Left ventricle myocardium superior (tissue), 1 donor: Measurements from ENCODE around the gene NLGN4X. TPM values are rescaled to one million over a fixed set of nuclear protein-coding genes. Genes with fewer than 3 reads are reported as not detected.

Experiments
- ATAC-seq: fragments of 200-7000 bp; cut with Tn5 transposase; one replicate; pipeline ENCODE4 v1.9.1; 2020; ENCODE audit warnings: mild to moderate bottlenecking, moderate library complexity
- DNase-seq: peaks from one replicate; pipeline ENCODE4 v3.0.0-alpha.2; 2020
- intact Hi-C: fragments of 100-400 bp; cut with micrococcal nuclease; formaldehyde crosslinking; loops from one replicate; pipeline ENCODE4 v1.11.0; 2022
- long read RNA-seq: library from polyadenylated mRNA; unstranded; transcript quantifications from one replicate; pipeline ENCODE4 v2.0.0, GENCODE V29; 2021
- total RNA-seq: library from RNA; stranded (reverse); fragmentation: NEBNext Ultra II Directional; extraction: Animal tissue kit (Norgen Biotek cat#: 25700); gene quantifications from one replicate; pipeline ENCODE4 v1.2.1, GENCODE V29; 2021
- donor health status: DM: no; HTN: yes; CAD: no; lungs with severe emphysema.

NLGN4X gene
- 3.1 TPM for total RNA-seq
- long read RNA-seq, partial matches to known transcripts, result 2 of 2 reads
- long read RNA-seq, other reads (novel, unspliced or antisense), result 0 of 2 reads

DNA sequence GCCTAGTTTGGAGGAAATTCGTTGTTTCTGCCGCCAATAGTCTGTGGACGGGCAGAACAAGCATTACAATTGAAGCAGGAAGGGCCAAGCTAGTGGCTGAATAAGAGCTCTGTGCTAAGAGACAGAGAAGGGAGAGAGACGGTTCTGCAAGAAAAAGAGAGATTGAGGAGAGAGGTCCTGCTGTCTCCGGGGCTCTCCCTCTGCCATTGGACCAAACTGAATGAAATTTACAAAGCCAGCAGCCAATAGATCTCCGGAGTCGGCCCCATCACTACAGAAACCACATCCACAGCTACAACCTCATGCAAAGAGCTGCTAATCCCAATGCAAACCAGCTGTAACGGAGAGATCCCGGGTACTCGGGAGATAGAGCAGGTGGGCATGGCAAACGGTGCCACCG is at the start of gene NLGN4X:
Gene NLGN4X (minus strand): TSS at position 148 of the 400 bp plus-strand sequence. CDS start 77,401 bp downstream, outside the sequence.
- peak; percentile 69 for ATAC-seq
- no peak for DNase-seq

DNA sequence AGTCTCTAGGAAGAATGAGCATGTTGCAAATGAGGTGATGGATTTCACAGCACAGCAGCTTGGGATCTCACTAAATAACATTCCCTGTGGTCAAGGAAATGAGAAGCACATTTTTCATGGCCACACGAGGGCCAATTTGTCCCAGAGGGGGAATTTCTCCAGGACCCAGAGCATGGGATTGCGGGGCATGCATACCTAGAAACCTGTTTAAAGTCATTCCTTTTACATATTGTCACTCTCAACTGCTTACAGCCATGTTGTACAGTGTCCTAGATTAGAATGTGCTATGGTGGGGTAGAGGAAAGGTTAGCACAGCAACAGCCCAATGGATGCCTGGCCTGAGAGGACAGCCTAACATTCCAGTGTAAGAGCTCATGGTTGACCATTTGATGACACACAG is 37.4 kb upstream of the NLGN4X start:
- ATAC-seq, result no peak
- no peak for DNase-seq

More for the DNA sequence above, at the start of gene NLGN4X:
- intact Hi-C loops, result no loop called here

DNA sequence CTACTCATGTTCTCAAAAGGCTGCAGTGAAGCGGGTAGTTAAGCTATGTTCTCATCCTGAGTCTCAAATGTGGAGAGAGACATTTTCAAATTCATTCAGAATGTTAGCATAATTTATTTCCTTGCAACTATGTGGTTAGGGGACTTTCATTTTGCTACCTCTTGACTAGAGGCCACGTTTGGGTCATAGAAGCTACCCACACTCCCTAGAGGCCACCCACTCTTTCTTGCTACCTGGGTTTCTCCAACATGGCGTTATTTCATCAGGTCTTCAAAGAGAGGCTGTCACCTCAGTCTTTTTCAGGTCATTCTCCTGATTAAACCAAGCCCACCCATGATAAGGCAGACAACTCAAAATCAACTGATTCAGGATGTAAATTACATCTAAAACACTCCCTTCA is 34.3 kb upstream of the NLGN4X start:
- intact Hi-C loops, result no loop called here
- ATAC-seq, result no peak
- no peak for DNase-seq

More for the DNA sequence above, 37.4 kb upstream of the NLGN4X start:
- intact Hi-C loops, result no loop called here

DNA sequence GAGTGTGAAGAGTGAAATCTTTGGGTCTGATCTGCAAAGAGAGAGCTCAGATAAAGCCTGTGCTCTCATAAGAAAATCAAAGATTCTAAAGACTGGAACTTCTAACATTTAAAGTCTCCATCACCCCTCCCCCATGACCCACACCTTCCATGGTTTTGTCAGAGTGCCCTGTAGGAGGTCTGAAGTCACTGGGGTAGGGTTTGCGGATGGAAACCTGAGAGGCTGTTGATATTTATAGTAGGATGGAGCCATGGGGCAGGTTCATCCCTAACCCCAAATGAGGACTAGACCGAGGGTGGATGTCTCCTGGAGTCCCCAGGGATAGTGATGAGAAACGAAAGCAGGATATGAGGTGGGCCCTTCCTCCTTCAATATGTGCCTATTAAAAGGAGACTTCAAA is 28.4 kb upstream of the NLGN4X start:
- no peak for ATAC-seq
- no peak for DNase-seq
- intact Hi-C loops, result no loop called here

DNA sequence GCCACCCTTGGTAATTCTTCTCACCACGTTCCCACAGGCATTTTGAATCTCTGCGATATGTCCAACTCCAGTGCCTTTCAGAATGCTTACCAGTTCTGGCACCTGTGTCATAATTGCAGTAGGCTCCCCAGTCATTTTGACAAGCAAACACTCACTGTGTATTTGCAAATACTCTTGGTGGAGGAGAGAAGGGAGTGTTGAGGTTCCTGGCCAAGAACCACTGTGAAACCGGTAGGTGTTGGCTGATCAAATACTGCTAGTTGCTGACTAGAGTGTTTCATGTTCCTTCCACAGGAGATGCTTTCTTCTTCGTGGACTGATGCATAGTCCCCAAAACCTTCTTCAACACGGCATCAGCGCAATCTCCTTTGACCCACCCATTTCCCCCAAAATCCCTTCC is 16.0 kb upstream of the NLGN4X start:
- DNase-seq, result no peak
- intact Hi-C loops, result no loop called here
- ATAC-seq, result no peak

DNA sequence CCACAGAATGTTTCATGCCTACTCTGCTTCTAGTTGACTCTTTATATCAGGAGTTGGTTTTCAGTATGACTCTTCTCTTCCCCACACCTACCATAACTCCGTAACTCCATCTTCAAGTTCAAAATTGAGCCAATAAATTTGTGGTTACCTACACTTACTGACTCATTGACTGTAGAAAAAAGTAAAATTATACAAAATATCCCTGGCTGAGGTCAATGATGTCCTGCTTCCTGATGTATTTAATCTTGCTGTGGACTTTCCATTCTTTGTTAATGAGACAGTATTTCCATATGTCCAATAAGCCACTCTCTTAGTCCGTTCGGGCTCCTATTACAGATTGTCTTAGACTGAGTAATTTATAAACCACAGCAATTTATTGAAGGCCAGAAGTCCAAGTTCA is 9.9 kb upstream of the NLGN4X start:
- ATAC-seq (no peak), DNase-seq (no peak)
- intact Hi-C loops, result no loop called here

DNA sequence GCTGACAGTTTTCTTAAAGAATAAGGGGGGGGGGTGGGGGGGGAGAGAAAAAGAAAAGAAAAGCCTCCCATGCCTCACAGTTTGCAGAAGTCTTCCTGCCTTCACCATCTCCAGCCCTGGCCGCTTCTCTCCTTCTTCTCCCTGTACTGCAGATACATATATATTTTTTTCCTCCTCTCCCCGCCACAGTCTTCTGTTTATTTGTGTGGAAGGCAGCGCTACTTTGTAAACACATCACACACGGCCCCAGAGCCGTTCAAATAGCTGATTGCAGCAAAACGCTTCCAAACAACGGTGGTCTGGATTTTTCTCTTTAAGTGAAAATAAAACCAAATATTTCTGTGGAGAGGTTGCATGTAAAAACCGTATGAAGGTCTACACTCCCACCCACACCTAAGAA is 732 bp downstream of the NLGN4X start:
- DNase-seq (no peak), ATAC-seq (no peak)
- intact Hi-C loops, result no loop called here

DNA sequence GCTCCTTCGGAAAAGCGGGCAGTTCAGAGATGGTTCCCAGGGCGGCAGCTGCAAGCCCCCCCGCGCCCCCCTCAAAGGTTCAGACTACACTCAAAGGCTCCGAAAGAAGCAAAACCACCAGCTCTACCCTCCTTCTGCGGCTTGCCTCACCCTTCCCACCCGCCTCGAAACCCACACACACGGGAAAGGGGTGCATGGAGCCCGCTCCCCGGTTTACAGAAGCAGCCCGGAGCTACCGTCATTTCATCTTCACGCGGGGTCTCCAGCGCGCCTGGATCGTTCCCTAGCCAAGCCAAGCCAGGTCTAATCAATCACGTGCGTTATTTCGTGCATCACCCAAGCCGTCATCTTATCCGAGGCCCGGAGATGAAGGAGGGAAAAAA is 1.2 kb downstream of the NLGN4X start:
- intact Hi-C loops, result no loop called here
- ATAC-seq (no peak), DNase-seq (peak; percentile 11)

DNA sequence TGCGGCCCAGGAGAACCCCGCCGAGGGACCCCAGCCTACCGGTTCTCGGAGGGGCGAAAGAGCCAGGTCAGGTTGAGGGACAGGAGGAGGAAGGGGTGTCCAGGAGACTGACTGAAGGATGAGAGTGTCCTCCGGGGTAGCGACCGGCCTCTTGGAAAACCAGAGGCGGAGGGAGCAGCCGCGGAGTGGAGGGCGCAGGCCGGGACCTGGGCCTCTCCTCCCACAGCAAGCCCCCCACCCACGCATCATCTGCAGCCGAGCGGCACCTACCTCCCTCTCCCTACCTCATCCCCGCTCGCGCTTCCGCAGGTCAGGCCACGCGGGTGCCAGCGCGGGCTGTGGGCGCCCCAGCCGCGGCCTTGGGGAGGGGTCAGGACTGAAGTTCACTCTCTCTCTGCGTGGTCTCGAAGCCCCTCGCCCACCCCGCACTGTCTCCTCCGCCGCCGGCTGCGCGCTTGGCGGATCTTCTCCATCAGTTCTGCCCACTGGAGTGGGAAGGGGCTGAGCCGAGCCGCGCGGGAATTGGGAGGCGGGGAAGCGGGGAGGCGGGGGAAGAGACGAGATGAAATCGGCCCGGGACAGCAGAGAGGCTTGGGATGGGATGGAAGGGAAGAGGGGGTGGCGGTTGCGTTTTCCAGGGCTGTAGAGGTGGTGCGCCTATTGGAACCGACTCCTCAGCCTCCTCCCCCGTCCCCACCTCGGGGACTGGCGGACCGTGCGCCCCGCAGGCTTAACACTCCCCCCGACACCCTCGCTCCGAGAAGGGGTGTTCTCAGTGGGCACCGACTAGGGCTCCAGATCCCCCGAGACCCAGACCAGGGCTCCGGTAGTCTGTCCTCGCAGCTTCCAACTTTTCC is 1.8 kb downstream of the NLGN4X start:
- ATAC-seq (peak; percentile 82), DNase-seq (peak; percentile 32)
- intact Hi-C loops, result no loop called here

DNA sequence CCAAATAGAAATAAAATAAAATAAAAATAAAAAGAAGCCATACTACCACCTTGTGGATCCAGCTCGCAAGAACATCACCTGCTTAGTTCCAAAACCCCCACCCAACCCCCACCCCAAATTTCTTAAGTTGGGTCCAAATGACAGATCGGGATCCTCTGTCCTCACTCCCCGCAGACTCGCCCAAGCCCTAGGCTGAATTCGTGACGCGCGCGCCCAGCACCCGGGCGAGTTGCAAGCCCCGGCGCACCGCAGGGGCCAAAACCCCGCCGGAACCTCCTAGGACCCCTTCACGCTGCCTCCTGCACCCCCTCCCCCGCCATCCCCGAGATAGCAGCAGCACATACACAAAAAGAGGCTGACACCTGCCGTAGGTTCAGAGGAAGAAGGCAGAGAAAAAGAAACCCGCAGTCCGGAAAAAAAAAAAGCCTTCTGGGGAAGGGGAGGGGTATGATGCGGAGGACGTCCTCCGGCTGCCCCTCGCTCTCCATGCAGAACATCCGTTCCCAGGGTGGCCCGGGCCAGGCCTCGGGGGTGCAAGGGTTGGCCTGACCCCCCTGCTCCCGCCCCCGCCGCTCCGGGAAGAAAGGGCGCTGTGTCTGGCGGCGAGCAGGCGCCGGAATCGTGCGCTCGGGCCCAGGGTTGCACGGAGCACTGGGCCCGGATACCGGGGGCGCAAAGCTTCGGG is 2.6 kb downstream of the NLGN4X start:
- DNase-seq (peak; percentile 27), ATAC-seq (peak; percentile 76)
- intact Hi-C loops, result no loop called here

DNA sequence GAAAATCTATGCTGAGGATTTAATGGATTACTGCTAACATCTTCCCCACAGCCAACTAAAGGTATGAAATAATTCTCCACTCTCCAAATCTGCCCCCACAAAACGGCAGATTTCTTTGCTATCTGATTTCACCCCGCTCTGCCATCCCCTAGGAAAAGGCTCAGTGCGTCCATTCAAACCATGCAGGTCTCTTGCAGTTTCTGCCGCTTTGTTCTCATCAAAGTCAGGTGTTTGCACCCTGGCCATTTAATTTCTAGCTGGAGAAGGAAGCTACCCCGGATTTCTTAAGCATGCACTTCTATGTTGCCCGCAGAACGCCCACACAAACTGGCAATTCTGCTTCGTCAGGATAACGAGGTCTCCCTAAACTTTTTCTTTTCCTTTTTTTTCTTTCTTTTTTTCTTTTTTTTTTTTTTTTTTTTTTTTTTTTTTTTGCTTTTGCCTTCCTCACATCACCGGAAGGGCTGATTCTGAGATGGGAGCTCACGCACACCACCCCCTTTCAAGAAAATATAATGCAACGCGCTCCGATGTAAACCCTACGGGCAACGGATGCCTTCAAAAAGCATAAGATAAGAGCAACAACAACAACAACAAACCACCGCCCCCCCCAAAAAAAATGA is 3.3 kb downstream of the NLGN4X start:
- ATAC-seq, result no peak
- DNase-seq, result no peak
- intact Hi-C loops, result no loop called here

DNA sequence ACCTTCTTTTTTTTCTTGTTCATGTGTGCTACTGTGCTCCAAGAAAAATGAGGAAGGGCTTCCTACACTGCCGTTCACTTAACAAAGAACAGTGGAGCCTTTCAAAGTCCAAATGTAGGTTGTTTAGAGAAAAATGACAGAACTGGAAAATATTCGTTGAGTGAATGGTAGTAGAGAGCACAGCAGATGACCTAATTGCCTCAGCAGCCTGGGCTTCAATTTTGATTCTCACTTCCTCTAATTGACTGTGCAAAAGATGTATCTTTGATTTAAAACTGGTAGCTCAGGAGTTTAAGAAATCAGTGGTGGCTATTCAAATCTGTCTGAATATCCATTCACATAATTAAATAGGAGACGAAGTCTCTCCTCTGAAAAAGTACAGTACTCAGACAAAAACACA is 5.2 kb downstream of the NLGN4X start:
- DNase-seq (no peak), ATAC-seq (no peak)
- intact Hi-C loops, result no loop called here

DNA sequence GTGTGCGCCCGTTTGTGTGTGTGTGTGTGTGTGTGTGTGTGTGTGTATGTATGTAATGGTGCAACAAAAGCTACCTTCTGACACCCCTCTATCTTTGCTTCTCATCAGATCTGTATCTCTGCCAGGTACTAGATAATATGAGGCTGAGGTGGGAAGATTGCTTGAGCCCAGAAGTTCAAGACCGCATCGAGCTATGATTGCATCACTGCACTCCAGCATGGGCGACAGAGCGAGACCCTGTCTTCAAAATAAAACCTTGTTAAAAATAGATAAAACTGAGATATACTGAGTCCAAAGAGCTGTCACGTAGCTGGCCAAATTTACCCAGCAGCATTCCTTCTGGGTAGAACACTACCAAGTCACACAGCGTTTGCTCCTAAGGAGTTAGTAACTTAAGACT is 18.4 kb downstream of the NLGN4X start:
- ATAC-seq, result no peak
- no peak for DNase-seq
- intact Hi-C loops, result no loop called here

DNA sequence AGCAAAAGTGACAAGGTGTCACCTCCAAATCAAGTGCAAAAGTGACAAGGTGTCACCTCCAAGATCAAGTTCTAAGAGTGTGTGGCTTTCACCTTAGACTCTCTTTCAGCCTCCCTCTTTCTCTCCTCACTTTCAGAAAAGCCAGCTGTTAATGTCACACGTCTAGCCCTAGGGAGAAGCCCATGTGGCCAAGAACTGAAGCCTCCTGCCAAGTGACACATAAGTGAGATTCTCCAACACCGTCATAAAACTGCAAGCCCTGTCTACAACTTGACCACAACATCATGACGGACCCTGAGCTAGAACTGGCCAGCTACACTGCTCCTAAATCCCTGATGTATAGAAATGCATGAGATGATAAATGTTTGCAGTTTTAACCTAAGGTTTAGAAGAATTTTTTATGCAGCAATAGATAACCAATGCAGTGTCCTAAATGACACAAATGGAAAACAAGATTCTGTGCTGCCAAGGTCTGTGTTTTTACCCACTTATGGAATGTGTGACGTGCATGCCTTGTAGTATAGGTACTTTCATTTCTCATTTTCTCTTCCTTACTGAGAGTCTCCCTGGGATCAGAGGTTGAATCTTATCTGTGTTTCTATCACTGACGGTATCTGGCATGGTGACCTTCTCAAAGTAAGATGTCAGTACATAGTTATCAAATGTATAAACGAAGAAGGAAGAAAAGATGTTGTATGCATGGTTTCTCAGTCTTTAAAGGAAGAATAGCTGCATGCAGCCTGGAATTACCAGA is 25.0 kb downstream of the NLGN4X start:
- ATAC-seq, result no peak
- DNase-seq, result no peak
- intact Hi-C loops, result no loop called here

DNA sequence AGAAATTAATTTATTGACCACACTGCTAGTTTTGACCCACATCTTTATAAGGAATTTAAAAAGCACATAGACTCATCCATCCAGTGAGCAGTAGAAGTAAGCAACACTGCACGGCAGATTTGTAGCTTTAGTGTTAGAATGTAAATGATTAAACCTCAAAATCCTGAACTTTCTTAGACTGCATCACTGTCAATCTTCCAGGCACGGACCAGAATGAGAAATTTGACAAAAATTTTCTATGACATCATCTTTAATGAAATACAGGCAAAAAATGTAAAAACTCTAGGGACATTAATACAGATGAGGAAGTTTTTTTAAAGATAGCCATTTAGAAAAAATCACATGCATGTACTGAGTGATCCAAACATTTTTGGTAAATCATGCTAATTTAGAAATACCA is 29.2 kb downstream of the NLGN4X start:
- DNase-seq (no peak), ATAC-seq (no peak)
- intact Hi-C loops, result no loop called here

DNA sequence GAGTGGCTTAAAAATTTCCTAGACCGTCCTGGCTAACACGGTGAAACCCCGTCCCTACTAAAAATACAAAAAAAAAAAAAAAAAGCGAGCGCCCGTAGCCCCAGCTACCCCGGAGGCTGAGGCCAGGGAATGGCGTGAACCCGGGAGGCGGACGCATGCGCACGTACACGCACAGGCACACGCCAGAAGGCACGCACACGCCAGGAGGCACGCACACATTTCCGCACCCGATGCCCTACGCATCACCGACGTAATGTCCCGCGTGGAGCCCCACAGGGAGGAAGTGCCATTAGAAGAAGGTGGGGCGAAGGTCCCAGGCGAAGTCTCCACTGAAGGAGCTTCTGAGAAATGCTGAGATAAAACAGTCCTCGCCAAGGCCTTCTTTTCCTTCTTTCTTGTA is 41.4 kb downstream of the NLGN4X start:
- intact Hi-C loops, result no loop called here
- ATAC-seq (no peak), DNase-seq (no peak)

DNA sequence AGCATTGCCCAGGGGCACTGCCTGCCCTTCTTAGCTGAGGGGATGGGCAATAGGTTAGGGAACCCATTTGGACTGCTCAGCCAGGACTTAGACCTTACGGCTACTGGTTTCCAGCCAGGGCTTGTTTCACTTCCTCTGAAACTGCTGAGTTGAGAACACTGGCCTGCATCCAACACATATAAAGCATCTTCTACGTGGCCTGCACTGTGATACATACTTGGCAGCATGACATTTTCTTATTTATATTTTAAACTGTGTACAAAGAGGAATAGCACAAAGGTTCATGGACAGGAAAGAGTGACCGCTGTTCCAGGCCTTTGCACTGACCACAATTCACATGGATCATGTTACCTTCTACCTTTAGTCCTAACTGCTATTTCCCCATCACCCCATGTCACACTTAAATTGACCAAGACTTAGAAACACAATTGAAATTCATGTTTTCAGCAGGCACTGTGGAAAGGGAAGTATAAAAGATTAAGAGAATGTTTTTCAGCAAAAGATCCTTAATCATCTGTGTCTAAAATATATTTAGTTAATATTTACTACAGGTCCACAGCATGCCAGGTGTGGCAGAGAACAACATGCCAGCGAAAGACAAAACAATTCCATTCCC is 43.7 kb downstream of the NLGN4X start:
- DNase-seq (no peak), ATAC-seq (no peak)
- intact Hi-C loops, result no loop called here

DNA sequence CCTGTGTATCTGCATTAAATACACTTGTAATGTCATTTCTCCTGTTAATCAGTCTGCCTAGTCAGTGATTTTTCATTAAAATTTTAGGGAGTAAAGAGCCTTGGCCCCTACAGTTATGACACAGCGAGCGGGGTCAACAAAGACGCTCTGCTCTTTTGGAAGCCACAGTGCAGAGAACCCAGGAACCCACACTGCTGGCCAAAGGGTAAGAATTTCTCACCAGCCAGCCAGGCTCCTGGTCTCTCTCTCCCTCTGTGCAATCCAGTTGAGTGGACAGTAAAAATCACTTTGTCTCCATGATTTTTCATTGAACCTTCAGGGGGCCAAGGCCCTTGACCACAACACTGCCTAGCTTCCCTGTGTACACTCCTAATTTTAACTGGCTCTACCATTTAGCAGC is 52.8 kb downstream of the NLGN4X start:
- intact Hi-C loops, result no loop called here
- DNase-seq (no peak), ATAC-seq (no peak)

DNA sequence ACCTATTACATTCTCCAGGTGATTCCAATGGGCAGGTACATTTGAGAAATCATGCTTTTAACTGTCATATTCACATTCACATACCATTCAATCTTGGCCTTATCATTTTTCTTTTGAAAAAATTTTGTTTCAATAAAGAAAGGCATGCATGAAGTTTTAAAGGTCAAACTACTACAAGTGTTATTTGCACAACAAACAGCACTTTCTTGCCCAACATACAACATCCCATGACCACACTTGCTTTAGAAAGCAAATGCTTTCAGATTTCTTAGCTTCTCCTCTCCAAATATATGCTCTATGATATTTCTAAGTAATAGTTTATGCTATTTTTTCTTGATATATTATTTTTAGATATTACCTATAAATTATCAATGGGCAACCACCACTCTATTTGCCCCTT is 58.2 kb downstream of the NLGN4X start:
- no peak for DNase-seq
- ATAC-seq, result no peak
- intact Hi-C loops, result no loop called here
